ENCODE measurements around the gene TIPARP.
"Not testable (repeated sequence)": the region's sequence is repeated elsewhere in the genome, so short reads cannot be mapped to it uniquely, and the experiment has no call there.

TIPARP gene

DNA sequence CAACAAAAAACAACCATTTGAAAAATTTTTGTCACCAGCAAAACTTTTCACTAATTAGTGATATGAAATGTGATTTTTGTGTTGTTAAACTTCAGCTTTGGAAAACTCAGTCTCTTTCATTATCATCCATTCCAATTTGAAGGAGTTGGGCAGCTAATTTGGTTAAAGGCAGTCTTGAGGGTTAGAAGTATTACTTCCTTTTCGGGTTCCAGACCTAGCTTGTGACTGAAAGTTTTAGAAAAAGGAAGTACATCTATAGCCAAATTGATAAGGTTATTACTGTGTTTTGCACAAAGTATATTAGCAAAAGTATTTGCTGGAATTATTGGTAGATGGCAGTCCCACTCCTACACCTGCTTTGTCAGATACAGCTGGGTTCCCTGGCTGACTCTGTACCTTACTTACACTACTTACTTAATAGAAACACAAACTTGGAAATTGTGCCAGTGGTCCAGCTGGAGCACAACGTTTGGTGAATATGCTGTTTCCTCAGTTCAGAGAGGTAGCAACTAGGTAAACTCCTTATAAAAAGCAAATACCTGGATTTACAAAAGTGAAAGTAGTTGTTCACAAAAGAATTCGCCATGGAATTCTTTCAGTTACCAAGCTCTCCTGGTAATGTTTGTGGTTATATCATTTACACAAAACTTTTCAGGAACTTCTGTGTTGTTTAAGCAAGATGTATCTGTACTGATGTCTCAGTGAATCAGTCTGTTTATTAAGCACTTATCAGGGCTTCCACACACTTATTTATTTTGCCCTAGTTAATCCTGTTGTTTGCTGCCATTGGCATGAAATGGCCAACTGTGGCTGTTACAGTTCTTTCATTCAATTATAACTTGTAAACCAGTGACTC, 31.6 kb downstream of the TIPARP start:
- Histone ChIP-seq H3K27me3 (ENCODE audit: control insufficient read depth, insufficient read depth, low read length) (no peaks in the 10 kb centered on the region), H3K36me3 (ENCODE audit: control insufficient read depth, insufficient read depth, low read length) (no peaks in the 10 kb centered on the region), H3K9me3 (ENCODE audit: control insufficient read depth, low read length) (no peaks in the 10 kb centered on the region), H3K9ac (no peak overlapping the region), H3K4me3 (ENCODE audit: low read depth, low read length) (no peak overlapping the region), H3K4me1 (peaks cover 37% of the 10 kb centered on the region), H2AFZ (no peak overlapping the region), H3K4me2 (ENCODE audit: low read length) (no peak overlapping the region), H3K27ac (peak overlapping the region; percentile 46), H3K79me2 (peaks cover 17% of the 10 kb centered on the region)
- TF ChIP-seq, protein P1, sequence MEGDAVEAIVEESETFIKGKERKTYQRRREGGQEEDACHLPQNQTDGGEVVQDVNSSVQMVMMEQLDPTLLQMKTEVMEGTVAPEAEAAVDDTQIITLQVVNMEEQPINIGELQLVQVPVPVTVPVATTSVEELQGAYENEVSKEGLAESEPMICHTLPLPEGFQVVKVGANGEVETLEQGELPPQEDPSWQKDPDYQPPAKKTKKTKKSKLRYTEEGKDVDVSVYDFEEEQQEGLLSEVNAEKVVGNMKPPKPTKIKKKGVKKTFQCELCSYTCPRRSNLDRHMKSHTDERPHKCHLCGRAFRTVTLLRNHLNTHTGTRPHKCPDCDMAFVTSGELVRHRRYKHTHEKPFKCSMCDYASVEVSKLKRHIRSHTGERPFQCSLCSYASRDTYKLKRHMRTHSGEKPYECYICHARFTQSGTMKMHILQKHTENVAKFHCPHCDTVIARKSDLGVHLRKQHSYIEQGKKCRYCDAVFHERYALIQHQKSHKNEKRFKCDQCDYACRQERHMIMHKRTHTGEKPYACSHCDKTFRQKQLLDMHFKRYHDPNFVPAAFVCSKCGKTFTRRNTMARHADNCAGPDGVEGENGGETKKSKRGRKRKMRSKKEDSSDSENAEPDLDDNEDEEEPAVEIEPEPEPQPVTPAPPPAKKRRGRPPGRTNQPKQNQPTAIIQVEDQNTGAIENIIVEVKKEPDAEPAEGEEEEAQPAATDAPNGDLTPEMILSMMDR (IDR thresholded peaks at IDR 0.05): no peak

DNA sequence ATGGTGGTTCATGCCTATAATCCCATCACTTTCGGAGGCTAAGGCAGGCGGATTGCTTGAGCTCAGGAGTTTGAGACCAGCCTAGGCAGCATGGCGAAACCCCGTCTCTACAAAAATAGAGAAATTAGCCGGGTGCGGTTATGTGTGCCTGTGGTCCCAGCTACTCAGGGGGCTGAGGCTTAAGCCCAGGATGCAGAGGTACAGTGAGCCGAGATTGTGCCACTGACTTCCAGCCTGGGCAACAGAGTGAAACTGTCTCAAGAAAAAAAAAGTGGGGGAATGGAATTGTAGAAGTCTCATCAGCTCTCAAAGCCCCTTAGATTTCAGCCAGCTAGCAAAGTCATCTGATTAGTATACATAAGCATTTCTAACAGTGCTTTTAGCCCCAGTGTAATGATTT, 33.2 kb downstream of the TIPARP start:
- Histone ChIP-seq H3K4me1 (peaks cover 33% of the 10 kb centered on the region), H3K4me2 (ENCODE audit: low read length) (no peak overlapping the region), H3K4me3 (ENCODE audit: low read depth, low read length) (no peak overlapping the region), H3K27ac (peak overlapping the region; percentile 5), H3K36me3 (ENCODE audit: control insufficient read depth, insufficient read depth, low read length) (no peaks in the 10 kb centered on the region), H3K27me3 (ENCODE audit: control insufficient read depth, insufficient read depth, low read length) (no peaks in the 10 kb centered on the region), H3K9ac (no peak overlapping the region), H3K9me3 (ENCODE audit: control insufficient read depth, low read length) (no peaks in the 10 kb centered on the region), H3K79me2 (peaks cover 11% of the 10 kb centered on the region), H2AFZ (no peak overlapping the region)
- TF ChIP-seq, protein P1 (IDR thresholded peaks at IDR 0.05): no peak

DNA sequence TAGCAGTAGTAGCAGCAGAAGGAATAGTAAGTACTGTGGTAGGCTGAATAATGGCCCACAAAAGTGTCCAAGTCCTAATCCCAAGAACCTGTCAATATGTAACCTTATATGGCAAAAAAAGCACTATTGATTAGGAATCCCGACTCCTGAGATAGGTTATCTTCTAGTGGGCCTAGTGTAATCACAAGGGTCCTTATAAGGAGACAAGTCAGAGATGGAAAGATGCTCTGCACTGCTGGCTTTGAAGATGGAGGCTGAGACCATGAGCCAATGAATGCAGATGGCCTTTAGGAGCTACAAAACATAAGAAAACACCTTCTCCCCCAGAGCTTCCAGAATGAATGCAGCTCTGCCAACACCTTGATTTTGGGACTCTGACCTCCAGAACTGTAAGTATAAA, 36.0 kb downstream of the TIPARP start:
- no peak overlapping the region for H3K9ac ChIP-seq
- H3K27ac ChIP-seq: peak overlapping the region; percentile 32
- H3K4me2 ChIP-seq (ENCODE audit: low read length): no peak overlapping the region
- no peak overlapping the region for H2AFZ ChIP-seq
- TF ChIP-seq, protein P1 (IDR thresholded peaks at IDR 0.05): no peak
- H3K9me3 ChIP-seq (ENCODE audit: control insufficient read depth, low read length): no peaks in the 10 kb centered on the region
- H3K4me3 ChIP-seq (ENCODE audit: low read depth, low read length): no peak overlapping the region
- H3K36me3 ChIP-seq (ENCODE audit: control insufficient read depth, insufficient read depth, low read length): no peaks in the 10 kb centered on the region
- peaks cover 25% of the 10 kb centered on the region for H3K4me1 ChIP-seq
- peaks cover 8% of the 10 kb centered on the region for H3K79me2 ChIP-seq
- no peaks in the 10 kb centered on the region for H3K27me3 ChIP-seq (ENCODE audit: control insufficient read depth, insufficient read depth, low read length)

DNA sequence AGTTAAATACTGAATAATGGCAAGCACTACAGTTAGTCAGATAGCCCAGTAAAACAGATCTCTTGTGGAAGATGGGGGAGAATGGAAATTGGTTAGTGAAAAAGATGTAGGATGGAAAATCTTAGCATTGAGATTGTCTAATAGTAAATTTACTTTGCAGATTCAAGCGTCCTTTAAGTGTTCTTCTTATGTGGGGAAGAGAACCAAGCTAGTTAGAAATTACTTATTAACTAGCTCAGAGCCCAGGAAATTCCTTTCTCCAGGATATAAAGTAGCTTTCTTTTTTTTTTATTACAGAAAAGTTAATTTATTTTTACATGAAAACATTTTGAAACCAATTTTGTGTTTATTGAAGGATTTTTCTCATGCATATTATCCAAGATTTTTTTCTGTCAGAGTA, 36.7 kb downstream of the TIPARP start:
- no peak overlapping the region for H3K4me3 ChIP-seq (ENCODE audit: low read depth, low read length)
- TF ChIP-seq, protein P1 (IDR thresholded peaks at IDR 0.05): no peak
- no peaks in the 10 kb centered on the region for H3K27me3 ChIP-seq (ENCODE audit: control insufficient read depth, insufficient read depth, low read length)
- H2AFZ ChIP-seq: no peak overlapping the region
- no peaks in the 10 kb centered on the region for H3K9me3 ChIP-seq (ENCODE audit: control insufficient read depth, low read length)
- peaks cover 27% of the 10 kb centered on the region for H3K4me1 ChIP-seq
- H3K4me2 ChIP-seq (ENCODE audit: low read length): no peak overlapping the region
- peaks cover 6% of the 10 kb centered on the region for H3K79me2 ChIP-seq
- H3K36me3 ChIP-seq (ENCODE audit: control insufficient read depth, insufficient read depth, low read length): no peaks in the 10 kb centered on the region
- H3K27ac ChIP-seq: peak overlapping the region; percentile 32
- H3K9ac ChIP-seq: no peak overlapping the region

DNA sequence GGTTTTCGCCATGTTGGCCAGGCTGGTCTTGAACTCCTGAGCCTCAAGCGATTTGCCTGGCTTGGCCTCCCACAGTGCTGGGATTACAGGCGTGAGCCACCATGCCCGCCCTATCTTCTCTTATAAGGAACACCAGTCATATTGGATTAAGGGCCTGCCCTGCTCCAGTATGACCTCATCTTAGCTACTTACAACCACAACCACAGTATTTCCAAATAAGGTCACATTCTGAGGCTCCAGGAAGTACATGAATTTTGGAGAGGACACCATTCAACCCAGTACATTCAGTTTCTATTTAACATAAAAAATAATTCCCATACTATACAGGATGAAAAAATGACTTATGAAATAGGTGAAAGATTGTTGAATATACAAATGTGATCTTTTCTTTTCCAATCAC, 37.6 kb downstream of the TIPARP start:
- not testable (repeated sequence) for H3K79me2 ChIP-seq

More for the DNA sequence above, 37.6 kb downstream of the TIPARP start:
- H3K4me3 ChIP-seq (ENCODE audit: low read depth, low read length); H2AFZ ChIP-seq; H3K36me3 ChIP-seq (ENCODE audit: control insufficient read depth, insufficient read depth, low read length); H3K9me3 ChIP-seq (ENCODE audit: control insufficient read depth, low read length); H3K27me3 ChIP-seq (ENCODE audit: control insufficient read depth, insufficient read depth, low read length); H3K4me2 ChIP-seq (ENCODE audit: low read length); H3K9ac ChIP-seq: not testable (repeated sequence)
- peak overlapping the region; percentile 38 for H3K27ac ChIP-seq
- peaks cover 25% of the 10 kb centered on the region for H3K4me1 ChIP-seq
